K562 (cell line): Measurements from ENCODE around the gene AMZ2. TPM values are rescaled to one million over a fixed set of nuclear protein-coding genes. Genes with fewer than 3 reads are reported as not detected.
"Not testable (repeated sequence)": the region's sequence is repeated elsewhere in the genome, so short reads cannot be mapped to it uniquely, and the experiment has no call there.

Experiments
- ATAC-seq: fragments of 200-7000 bp; cut with Tn5 transposase; 3 replicates; pipeline ENCODE4 v1.9.1; 2020; ENCODE audit warnings: moderate library complexity
- BruUV-seq: library from RNA; stranded (reverse); fragments of 400-500 nt; replicated peaks from 2 replicates; lab custom pipeline; 2021; lab: Mats Ljungman, UMichigan
- CTCF ChIA-PET: fragments of 300-600 bp; formaldehyde crosslinking; extraction: SDS; loops from one replicate; lab custom pipeline; 2021; ENCODE audit warnings: low intra/inter-chr PET ratio; lab: Yijun Ruan, JAX
- POLR2A ChIA-PET: fragments of 300-600, 350-650 bp; sonication (Branson Sonifier 250); formaldehyde crosslinking; extraction: SDS; loops from one replicate; lab custom pipeline; 2021; ENCODE audit warnings: antibody characterized with exemption, inconsistent platforms; lab: Yijun Ruan, JAX
- DNase-seq, 4 experiments: peaks; one replicate each; pipeline versions ENCODE4 v3.0.0 to v3.0.0-alpha.2; 2011 to 2018; ENCODE audit warnings: low spot score in 3 of 4, mixed read lengths in 3 of 4; ENCODE audit errors: extremely low read depth in 1 of 4
- FAIRE-seq: peaks from 2 replicates; lab custom pipeline; 2011; peaks lifted over from hg19 to GRCh38; lab: Jason Lieb, UNC
- H2AFZ ChIP-seq: 2 replicates; pipeline ENCODE4 v1.6.0; 2011; ENCODE audit warnings: low read depth, low read length, control low read depth, inconsistent platforms
- H3K27ac ChIP-seq: fragments of 200-600 bp; 3 replicates; pipeline ENCODE4 v1.8.0; 2011; ENCODE audit warnings: low read depth, mild to moderate bottlenecking, control low read depth, inconsistent platforms, low read length, moderate library complexity, mixed read lengths; ENCODE audit errors: extremely low read depth
- H3K27me3 ChIP-seq, 2 experiments: fragments of 300-600 bp in 1 of 2; 2 replicates in 1 of 2; 3 replicates in 1 of 2; pipeline versions ENCODE4 v1.6.0 to v1.8.0; 2011; ENCODE audit warnings: inconsistent platforms in 2 of 2, low read length in 2 of 2, mild to moderate bottlenecking in 1 of 2, mixed read lengths in 1 of 2, moderate library complexity in 1 of 2; ENCODE audit not compliant: control insufficient read depth in 2 of 2, insufficient read depth in 2 of 2
- H3K36me3 ChIP-seq: fragments of 300-600 bp; 3 replicates; pipeline ENCODE4 v1.8.0; 2011; ENCODE audit warnings: mild to moderate bottlenecking, low read length, inconsistent platforms; ENCODE audit not compliant: control insufficient read depth, insufficient read depth
- H3K4me1 ChIP-seq, 2 experiments: fragments of 200-600 bp in 1 of 2; replicated peaks in 1 of 2; 2 replicates in 1 of 2; 3 replicates in 1 of 2; pipeline versions ENCODE4 v1.5.1 to v1.8.0; 2011; ENCODE audit warnings: inconsistent platforms in 2 of 2, low read length in 2 of 2, mild to moderate bottlenecking in 1 of 2, mixed read lengths in 1 of 2, moderate library complexity in 1 of 2; ENCODE audit not compliant: control insufficient read depth in 2 of 2, insufficient read depth in 2 of 2
- H3K4me2 ChIP-seq: 2 replicates; pipeline ENCODE4 v1.6.1; 2011; ENCODE audit warnings: low read length, control low read depth, inconsistent platforms, mixed read lengths; ENCODE audit not compliant: insufficient read depth
- H3K4me3 ChIP-seq: fragments of 200-600 bp; sonication (generic), shearing (Covaris generic); 2 replicates; pipeline ENCODE4 v1.5.1; 2016; ENCODE audit warnings: control low read depth, inconsistent platforms
- H3K79me2 ChIP-seq: fragments of 200-600 bp; 3 replicates; pipeline ENCODE4 v1.8.0; 2011; ENCODE audit warnings: low read length, inconsistent platforms; ENCODE audit not compliant: control insufficient read depth, insufficient read depth
- H3K9ac ChIP-seq, 2 experiments: 2 replicates each; pipeline versions ENCODE4 v1.6.0 to v1.6.1; 2011; ENCODE audit warnings: low read depth in 2 of 2, low read length in 2 of 2, control low read depth in 1 of 2, inconsistent platforms in 1 of 2, mild to moderate bottlenecking in 1 of 2, mixed read lengths in 1 of 2; ENCODE audit not compliant: insufficient read depth in 1 of 2
- H3K9me1 ChIP-seq: one replicate; pipeline ENCODE4 v1.6.0; 2011; ENCODE audit warnings: inconsistent platforms, mild to moderate bottlenecking, low read length, moderate library complexity; ENCODE audit not compliant: control insufficient read depth, insufficient read depth
- H3K9me3 ChIP-seq: replicated peaks from 2 replicates; pipeline ENCODE4 v1.5.1; 2011; ENCODE audit warnings: low read depth, low read length, inconsistent platforms; ENCODE audit not compliant: control insufficient read depth, insufficient read depth
- H4K20me1 ChIP-seq: replicated peaks from 2 replicates; pipeline ENCODE4 v1.6.1; 2011; ENCODE audit warnings: low read length, inconsistent platforms, mixed read lengths; ENCODE audit not compliant: control insufficient read depth, insufficient read depth
- ASH1L ChIP-seq: fragments of 450-650 bp; IDR thresholded peaks from 2 replicates; pipeline ENCODE4 v1.6.1; 2018; ENCODE audit warnings: borderline replicate concordance, mild to moderate bottlenecking, low read depth; ENCODE audit not compliant: partially characterized antibody
- BDP1 ChIP-seq: IDR thresholded peaks from 3 replicates; pipeline ENCODE4 v1.6.1; 2011; ENCODE audit not compliant: insufficient read length, insufficient read depth
- DPF2 ChIP-seq: fragments of 450-650 bp; IDR thresholded peaks from 2 replicates; pipeline ENCODE4 v1.6.1; 2016
- IRF1 ChIP-seq: sonication (generic); formaldehyde crosslinking; IDR thresholded peaks from 2 replicates; pipeline ENCODE4 v1.8.0; 2022; ENCODE audit warnings: missing genetic modification reagents, mild to moderate bottlenecking, borderline replicate concordance
- MCM3 ChIP-seq: fragments of 450-650 bp; IDR thresholded peaks from 2 replicates; pipeline ENCODE4 v1.6.1; 2016
- NFIX ChIP-seq: fragments of 250-450 bp; sonication (Bioruptor Pico); IDR thresholded peaks from 2 replicates; pipeline ENCODE4 v1.4.0; 2020; ENCODE audit warnings: low read depth, mild to moderate bottlenecking, moderate library complexity
- TFAM ChIP-seq: fragments of 250-450 bp; sonication (Bioruptor Pico); conservative IDR thresholded peaks from 2 replicates; pipeline ENCODE4 v1.5.0; 2021; ENCODE audit warnings: mild to moderate bottlenecking, moderate library complexity
- TFAP4 ChIP-seq: sonication (generic); formaldehyde crosslinking; IDR thresholded peaks from 2 replicates; pipeline ENCODE4 v1.8.0; 2022; ENCODE audit warnings: missing genetic modification reagents, mild to moderate bottlenecking, moderate library complexity, borderline replicate concordance
- ZKSCAN3 ChIP-seq: fragments of 250-450 bp; sonication (Bioruptor Pico); IDR thresholded peaks from 2 replicates; pipeline ENCODE4 v1.4.0; 2020
- ZNF263 ChIP-seq: sonication (generic); formaldehyde crosslinking; IDR thresholded peaks from 2 replicates; pipeline ENCODE4 v1.8.0; 2022; ENCODE audit warnings: mild to moderate bottlenecking, missing genetic modification reagents, borderline replicate concordance
- ZNF274 ChIP-seq: IDR thresholded peaks from 2 replicates; pipeline ENCODE4 v1.6.1; 2011; ENCODE audit warnings: low read depth, mild to moderate bottlenecking, low read length, moderate library complexity, borderline replicate concordance
- ZNF778 ChIP-seq: fragments of 450-650 bp; formaldehyde crosslinking; IDR thresholded peaks from 2 replicates; pipeline ENCODE4 v1.4.0; 2020; ENCODE audit warnings: mild to moderate bottlenecking, moderate library complexity
- whole genome bisulfite sequencing: fragments of 100-300 bp; shearing (Covaris generic); methylation state at CpG from one replicate; pipeline ENCODE4 v1.1.6; 2016; ENCODE audit warnings: low coverage, mixed read lengths; ENCODE audit not compliant: insufficient coverage; ENCODE audit errors: missing lambda C conversion rate; 5-methylcytosine and 5-hydroxymethylcytosine counted together
- in situ Hi-C: fragments of 300-500 bp; cut with MboI; formaldehyde crosslinking; loops from 4 replicates; pipeline ENCODE4 v1.15.0; 2018; ENCODE audit warnings: inconsistent platforms, mixed read lengths
- intact Hi-C: fragments of 100-400 bp; cut with micrococcal nuclease; formaldehyde crosslinking; loops from 2 replicates; pipeline ENCODE4 v1.14.2; 2022
- polyA plus RNA-seq, 8 experiments: library from polyadenylated mRNA; depleted of rRNA in 4 of 8; stranded (reverse) in 5 of 8; unstranded in 3 of 8; fragments of >200 nt; fragmentation: Nextera tagmentation in 2 of 8; fragmentation: Illumina TruSeq in 1 of 8; extraction: Ambion mirVana in 2 of 8; extraction: Trizol in 1 of 8; gene quantifications; 2 replicates each; pipeline versions ENCODE4 v1.2.1 to v1.2.3, GENCODE V29; 2011 to 2014; ENCODE audit warnings: inconsistent platforms in 1 of 8, missing spikeins in 1 of 8
- total RNA-seq, 7 experiments: library from RNA; depleted of rRNA in 6 of 7; stranded (reverse); fragments of >200 nt in 6 of 7; fragmentation: Illumina TruSeq in 2 of 7; extraction: Trizol in 2 of 7; gene quantifications; 2 replicates each; pipeline versions ENCODE4 v1.2.1 to v1.2.3, GENCODE V29; 2011 to 2021; ENCODE audit warnings: low replicate concordance in 1 of 7

AMZ2 gene
- total and polyA plus RNA-seq, 9 of the 15 experiments (the other 6 are each of a cell fraction or from before 2014, with no cell fraction given) = 22.6 to 92.2 (median 52.6) TPM

- H3K9me1 ChIP-seq, in situ Hi-C loops, ATAC-seq, H3K9ac ChIP-seq, FAIRE-seq, BruUV-seq, H3K27ac ChIP-seq, H3K36me3 ChIP-seq, H3K4me3 ChIP-seq, H4K20me1 ChIP-seq, H3K4me2 ChIP-seq, H2AFZ ChIP-seq, H3K9me3 ChIP-seq, intact Hi-C loops, POLR2A ChIA-PET, DNase-seq, H3K27me3 ChIP-seq, H3K4me1 ChIP-seq, CTCF ChIA-PET, H3K79me2 ChIP-seq: not testable (repeated sequence)
- 9% methylated on average over 4 of the region's 4 CpGs for WGBS
Observed at GRCh38 chr17:68231131-68231530, 16.7 kb upstream of the AMZ2 start.

- WGBS = 0% methylated on average over 1 of the region's 1 CpG
- Histone ChIP-seq H3K4me2 (no peak overlapping the region), H3K9ac (no peak overlapping the region), H2AFZ (no peak overlapping the region), H4K20me1 (no peaks in the 10 kb centered on the region), H3K4me1 (no peaks in the 10 kb centered on the region; a peak in 1 of 5 replicates), H3K27ac (no peak overlapping the region), H3K79me2 (no peaks in the 10 kb centered on the region), H3K4me3 (no peak overlapping the region), H3K9me1 (no peaks in the 10 kb centered on the region), H3K27me3 (peaks cover 0 to 9% of the 10 kb centered on the region in 2 experiments; a peak in 2 of 5 replicates), H3K36me3 (no peaks in the 10 kb centered on the region), H3K9me3 (no peaks in the 10 kb centered on the region)
- BruUV-seq = no TSS peak
- POLR2A ChIA-PET = no interaction called here
- no peak for DNase-seq
- ATAC-seq = no peak
- intact Hi-C loops (no loop called here), in situ Hi-C loops (no loop called here)
- no peak for TF ChIP-seq NFIX (CRISPR knock-in tag)
- no peak for TF ChIP-seq IRF1 (CRISPR knock-in tag)
- TF ChIP-seq ASH1L = no peak
- no peak for TF ChIP-seq MCM3
- TF ChIP-seq ZNF274 = no peak
- no peak for TF ChIP-seq TFAP4 (CRISPR knock-in tag)
- no peak for TF ChIP-seq DPF2
- TF ChIP-seq TFAM (CRISPR knock-in tag) = no peak
- no peak for TF ChIP-seq ZNF778 (CRISPR knock-in tag)
- TF ChIP-seq BDP1 = no peak
- TF ChIP-seq ZNF263 (CRISPR knock-in tag) = no peak
- no peak for TF ChIP-seq ZKSCAN3
- CTCF ChIA-PET = no interaction called here
- no peak for FAIRE-seq
Observed at GRCh38 chr17:68231541-68231940, 16.3 kb upstream of the AMZ2 start.
